Measurements from ENCODE around the gene CCDC148.

Gene CCDC148

DNA sequence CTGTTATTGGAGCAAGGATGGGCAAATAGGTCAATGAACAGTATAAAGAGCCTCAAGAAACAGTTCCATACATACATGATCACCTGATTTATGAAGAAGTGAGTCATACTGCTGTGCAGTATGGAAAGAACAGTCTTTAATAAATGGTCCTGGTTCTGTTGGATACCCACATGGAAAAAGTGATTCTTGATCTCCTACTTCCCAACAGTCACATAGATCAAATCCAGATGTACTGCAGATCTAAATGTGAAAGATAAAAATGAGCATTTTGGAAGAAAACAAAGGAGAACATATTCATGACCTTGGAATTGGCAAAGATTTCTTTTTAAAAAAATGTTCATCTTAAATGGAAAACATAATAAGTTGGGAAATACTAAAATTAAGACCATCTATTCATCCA is 75.8 kb downstream of the CCDC148 start:
- H4K20me1 ChIP-seq (ENCODE audit: insufficient read depth, low read length) = no peaks in the 10 kb centered on the region
- no peak overlapping the region for H3K27ac ChIP-seq (ENCODE audit: low read depth, low read length, poor library complexity, severe bottlenecking)
- no peaks in the 10 kb centered on the region for H3F3A ChIP-seq (ENCODE audit: insufficient read depth, low read length)
- H3K79me2 ChIP-seq (ENCODE audit: insufficient read depth, low read length) = no peaks in the 10 kb centered on the region
- H3K27me3 ChIP-seq (ENCODE audit: insufficient read depth, low read length) = no peaks in the 10 kb centered on the region
- H3K4me2 ChIP-seq (ENCODE audit: low read length) = no peak overlapping the region
- no peaks in the 10 kb centered on the region for H3K9me2 ChIP-seq (ENCODE audit: low read depth, low read length)
- H3K9me3 ChIP-seq (ENCODE audit: low read length) = no peaks in the 10 kb centered on the region
- H3K4me3 ChIP-seq (ENCODE audit: low read depth, low read length, poor library complexity, severe bottlenecking) = no peak overlapping the region
- H3K9ac ChIP-seq (ENCODE audit: low read length) = no peak overlapping the region
- TF ChIP-seq, protein P1, sequence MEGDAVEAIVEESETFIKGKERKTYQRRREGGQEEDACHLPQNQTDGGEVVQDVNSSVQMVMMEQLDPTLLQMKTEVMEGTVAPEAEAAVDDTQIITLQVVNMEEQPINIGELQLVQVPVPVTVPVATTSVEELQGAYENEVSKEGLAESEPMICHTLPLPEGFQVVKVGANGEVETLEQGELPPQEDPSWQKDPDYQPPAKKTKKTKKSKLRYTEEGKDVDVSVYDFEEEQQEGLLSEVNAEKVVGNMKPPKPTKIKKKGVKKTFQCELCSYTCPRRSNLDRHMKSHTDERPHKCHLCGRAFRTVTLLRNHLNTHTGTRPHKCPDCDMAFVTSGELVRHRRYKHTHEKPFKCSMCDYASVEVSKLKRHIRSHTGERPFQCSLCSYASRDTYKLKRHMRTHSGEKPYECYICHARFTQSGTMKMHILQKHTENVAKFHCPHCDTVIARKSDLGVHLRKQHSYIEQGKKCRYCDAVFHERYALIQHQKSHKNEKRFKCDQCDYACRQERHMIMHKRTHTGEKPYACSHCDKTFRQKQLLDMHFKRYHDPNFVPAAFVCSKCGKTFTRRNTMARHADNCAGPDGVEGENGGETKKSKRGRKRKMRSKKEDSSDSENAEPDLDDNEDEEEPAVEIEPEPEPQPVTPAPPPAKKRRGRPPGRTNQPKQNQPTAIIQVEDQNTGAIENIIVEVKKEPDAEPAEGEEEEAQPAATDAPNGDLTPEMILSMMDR (IDR thresholded peaks at IDR 0.05; ENCODE audit: low read length) = no peak
- no peak for TF ChIP-seq EZH2 (IDR thresholded peaks at IDR 0.05; ENCODE audit: borderline replicate concordance, low read length)
- H3K36me3 ChIP-seq (ENCODE audit: insufficient read depth, low read length) = no peaks in the 10 kb centered on the region
- H3K4me1 ChIP-seq (ENCODE audit: insufficient read depth, low read length, severe bottlenecking) = no peaks in the 10 kb centered on the region
- H2AFZ ChIP-seq (ENCODE audit: low read length) = no peak overlapping the region

DNA sequence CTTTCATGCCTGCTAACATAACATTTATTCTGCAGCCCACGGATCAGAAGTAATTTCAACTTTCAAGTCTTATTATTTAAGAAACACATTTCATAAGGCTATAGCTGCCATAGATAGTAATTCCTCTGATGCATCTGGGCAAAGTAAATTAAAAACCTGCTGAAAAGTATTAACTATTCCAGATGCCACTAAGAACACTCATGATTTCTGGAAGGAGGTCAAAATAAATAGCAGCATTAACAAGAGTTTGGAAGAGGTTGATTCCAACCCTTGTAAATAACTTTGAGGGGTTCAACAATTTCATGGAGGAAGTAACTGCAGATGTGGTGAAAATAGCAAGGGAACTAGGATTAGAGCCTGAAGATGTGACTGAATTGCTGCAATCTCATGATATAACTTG is 77.6 kb downstream of the CCDC148 start:
- no peak overlapping the region for H3K27ac ChIP-seq (ENCODE audit: low read depth, low read length, poor library complexity, severe bottlenecking)
- H3K79me2 ChIP-seq (ENCODE audit: insufficient read depth, low read length) = no peaks in the 10 kb centered on the region
- H3K4me2 ChIP-seq (ENCODE audit: low read length) = no peak overlapping the region
- TF ChIP-seq, protein P1 (IDR thresholded peaks at IDR 0.05; ENCODE audit: low read length) = no peak
- TF ChIP-seq EZH2 (IDR thresholded peaks at IDR 0.05; ENCODE audit: borderline replicate concordance, low read length) = no peak
- no peaks in the 10 kb centered on the region for H3K9me2 ChIP-seq (ENCODE audit: low read depth, low read length)
- no peak overlapping the region for H3K4me3 ChIP-seq (ENCODE audit: low read depth, low read length, poor library complexity, severe bottlenecking)
- no peak overlapping the region for H3K9ac ChIP-seq (ENCODE audit: low read length)
- no peaks in the 10 kb centered on the region for H3K36me3 ChIP-seq (ENCODE audit: insufficient read depth, low read length)
- no peaks in the 10 kb centered on the region for H3K4me1 ChIP-seq (ENCODE audit: insufficient read depth, low read length, severe bottlenecking)
- H3K27me3 ChIP-seq (ENCODE audit: insufficient read depth, low read length) = no peaks in the 10 kb centered on the region
- H4K20me1 ChIP-seq (ENCODE audit: insufficient read depth, low read length) = no peaks in the 10 kb centered on the region
- no peaks in the 10 kb centered on the region for H3K9me3 ChIP-seq (ENCODE audit: low read length)
- H2AFZ ChIP-seq (ENCODE audit: low read length) = no peak overlapping the region
- H3F3A ChIP-seq (ENCODE audit: insufficient read depth, low read length) = no peaks in the 10 kb centered on the region

DNA sequence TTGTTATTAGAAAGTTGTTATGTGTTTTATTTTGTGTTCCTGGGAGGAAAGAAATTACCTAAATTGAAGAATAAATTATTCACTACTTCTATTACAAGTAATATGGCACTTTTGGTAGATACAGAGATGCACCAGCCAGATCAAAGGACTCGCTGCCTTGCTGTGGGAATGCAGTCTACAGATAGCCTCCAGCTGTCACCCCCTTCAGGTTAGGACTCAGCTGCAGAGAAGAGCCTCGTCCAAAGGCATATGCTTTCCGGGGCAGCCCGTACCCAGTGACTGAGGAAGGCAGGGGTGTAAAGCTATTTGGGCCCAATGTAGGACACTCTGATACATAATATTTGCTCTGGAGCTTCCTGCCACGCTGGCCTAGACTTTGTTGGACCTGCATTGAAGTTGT is 90.2 kb downstream of the CCDC148 start:
- H2AFZ ChIP-seq (ENCODE audit: low read length) = no peak overlapping the region
- H3K4me1 ChIP-seq (ENCODE audit: insufficient read depth, low read length, severe bottlenecking) = no peaks in the 10 kb centered on the region
- no peaks in the 10 kb centered on the region for H3K79me2 ChIP-seq (ENCODE audit: insufficient read depth, low read length)
- H3K27me3 ChIP-seq (ENCODE audit: insufficient read depth, low read length) = no peaks in the 10 kb centered on the region
- no peaks in the 10 kb centered on the region for H3K36me3 ChIP-seq (ENCODE audit: insufficient read depth, low read length)
- H3K27ac ChIP-seq (ENCODE audit: low read depth, low read length, poor library complexity, severe bottlenecking) = no peak overlapping the region
- no peaks in the 10 kb centered on the region for H3F3A ChIP-seq (ENCODE audit: insufficient read depth, low read length)
- H3K9me3 ChIP-seq (ENCODE audit: low read length) = no peaks in the 10 kb centered on the region
- no peaks in the 10 kb centered on the region for H3K9me2 ChIP-seq (ENCODE audit: low read depth, low read length)
- TF ChIP-seq, protein P1 (IDR thresholded peaks at IDR 0.05; ENCODE audit: low read length) = no peak
- no peak for TF ChIP-seq EZH2 (IDR thresholded peaks at IDR 0.05; ENCODE audit: borderline replicate concordance, low read length)
- no peak overlapping the region for H3K4me3 ChIP-seq (ENCODE audit: low read depth, low read length, poor library complexity, severe bottlenecking)
- no peaks in the 10 kb centered on the region for H4K20me1 ChIP-seq (ENCODE audit: insufficient read depth, low read length)
- H3K9ac ChIP-seq (ENCODE audit: low read length) = no peak overlapping the region
- no peak overlapping the region for H3K4me2 ChIP-seq (ENCODE audit: low read length)
